Cardiac muscle cell (in vitro differentiated cells and primary cell): ENCODE data around the gene ENO3. TPM values are rescaled to one million over a fixed set of nuclear protein-coding genes. Genes with fewer than 3 reads are reported as not detected.

Experiments used
- DNase-seq, 2 donors: peaks; one replicate each; pipeline versions ENCODE4 v3.0.0 to v3.0.0-alpha.2; 2010 to 2017; ENCODE audit warnings: low read depth in 1 of 2, low spot score in 1 of 2
- H3K27ac ChIP-seq: fragments of 200-600 bp; sonication (generic); 2 replicates; pipeline ENCODE4 v1.5.1; 2016
- H3K27me3 ChIP-seq: fragments of 200-600 bp; sonication (generic); 2 replicates; pipeline ENCODE4 v1.6.0; 2016; ENCODE audit warnings: control low read depth
- H3K36me3 ChIP-seq: fragments of 200-600 bp; sonication (generic); 2 replicates; pipeline ENCODE4 v1.5.1; 2016; ENCODE audit warnings: control low read depth
- H3K4me1 ChIP-seq: fragments of 200-600 bp; sonication (generic); 2 replicates; pipeline ENCODE4 v1.8.1; 2017; ENCODE audit warnings: low read depth, mild to moderate bottlenecking, mixed run types
- H3K4me3 ChIP-seq: fragments of 200-600 bp; sonication (generic); 2 replicates; pipeline ENCODE4 v1.5.1; 2016; ENCODE audit warnings: mild to moderate bottlenecking
- H3K9me3 ChIP-seq: fragments of 200-600 bp; sonication (generic); 2 replicates; pipeline ENCODE4 v1.5.1; 2017; ENCODE audit warnings: low read depth, mild to moderate bottlenecking, control low read depth
- polyA plus RNA-seq: library from polyadenylated mRNA; unstranded; fragments of >200 nt; fragmentation: Nextera tagmentation; extraction: Ambion mirVana; gene quantifications from 2 replicates; pipeline ENCODE4 v1.2.1, GENCODE V29; 2016
- total RNA-seq: library from RNA; depleted of rRNA; stranded (reverse); fragments of >200 nt; gene quantifications from 2 replicates; pipeline ENCODE4 v1.2.3, GENCODE V29; 2016
- TF ChIP-seq, protein P1 (sequence below): IDR thresholded peaks from 2 replicates; pipeline ENCODE4 v1.5.1; 2012; ENCODE audit warnings: low read depth, mild to moderate bottlenecking, low read length

Gene ENO3
- total and polyA plus RNA-seq, 2 experiments from 2014 or later, result 595 to 1,853 TPM

GRCh38 chr17:4970273-4970672, 19.4 kb downstream of the ENO3 start:
- Histone ChIP-seq H3K4me3 (no peak overlapping the region), H3K27ac (peak overlapping the region; percentile 96), H3K36me3 (no peaks in the 10 kb centered on the region), H3K27me3 (no peaks in the 10 kb centered on the region), H3K9me3 (no peaks in the 10 kb centered on the region), H3K4me1 (peaks cover 24% of the 10 kb centered on the region)
- DNase-seq, result no peak
- TF ChIP-seq, protein P1, sequence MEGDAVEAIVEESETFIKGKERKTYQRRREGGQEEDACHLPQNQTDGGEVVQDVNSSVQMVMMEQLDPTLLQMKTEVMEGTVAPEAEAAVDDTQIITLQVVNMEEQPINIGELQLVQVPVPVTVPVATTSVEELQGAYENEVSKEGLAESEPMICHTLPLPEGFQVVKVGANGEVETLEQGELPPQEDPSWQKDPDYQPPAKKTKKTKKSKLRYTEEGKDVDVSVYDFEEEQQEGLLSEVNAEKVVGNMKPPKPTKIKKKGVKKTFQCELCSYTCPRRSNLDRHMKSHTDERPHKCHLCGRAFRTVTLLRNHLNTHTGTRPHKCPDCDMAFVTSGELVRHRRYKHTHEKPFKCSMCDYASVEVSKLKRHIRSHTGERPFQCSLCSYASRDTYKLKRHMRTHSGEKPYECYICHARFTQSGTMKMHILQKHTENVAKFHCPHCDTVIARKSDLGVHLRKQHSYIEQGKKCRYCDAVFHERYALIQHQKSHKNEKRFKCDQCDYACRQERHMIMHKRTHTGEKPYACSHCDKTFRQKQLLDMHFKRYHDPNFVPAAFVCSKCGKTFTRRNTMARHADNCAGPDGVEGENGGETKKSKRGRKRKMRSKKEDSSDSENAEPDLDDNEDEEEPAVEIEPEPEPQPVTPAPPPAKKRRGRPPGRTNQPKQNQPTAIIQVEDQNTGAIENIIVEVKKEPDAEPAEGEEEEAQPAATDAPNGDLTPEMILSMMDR, result no peak

DNA sequence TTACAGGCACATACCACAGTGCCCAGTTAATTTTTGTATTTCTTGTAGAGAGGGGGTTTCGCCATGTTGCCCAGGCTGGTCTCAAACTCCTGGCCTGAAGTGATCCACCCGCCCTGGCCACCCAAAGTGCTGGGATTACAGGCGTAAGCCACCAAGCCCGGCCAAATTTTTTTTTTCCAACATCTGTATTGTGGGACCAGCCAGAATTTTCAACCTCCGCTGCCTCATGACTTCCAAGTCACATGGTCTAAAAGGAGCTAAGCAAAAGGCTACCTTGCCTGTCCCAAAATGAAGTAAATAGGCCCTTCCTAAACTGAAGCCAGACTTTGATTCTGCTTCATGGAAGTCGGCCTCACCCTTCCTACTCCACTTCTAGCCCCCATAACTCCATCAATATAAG, 20.9 kb downstream of the ENO3 start:
- Histone ChIP-seq H3K4me1 (peaks cover 24% of the 10 kb centered on the region), H3K27me3 (no peaks in the 10 kb centered on the region), H3K4me3 (no peak overlapping the region), H3K27ac (no peak overlapping the region), H3K9me3 (no peaks in the 10 kb centered on the region), H3K36me3 (peaks cover 1% of the 10 kb centered on the region)
- DNase-seq, result no peak
- TF ChIP-seq, protein P1, result no peak

DNA sequence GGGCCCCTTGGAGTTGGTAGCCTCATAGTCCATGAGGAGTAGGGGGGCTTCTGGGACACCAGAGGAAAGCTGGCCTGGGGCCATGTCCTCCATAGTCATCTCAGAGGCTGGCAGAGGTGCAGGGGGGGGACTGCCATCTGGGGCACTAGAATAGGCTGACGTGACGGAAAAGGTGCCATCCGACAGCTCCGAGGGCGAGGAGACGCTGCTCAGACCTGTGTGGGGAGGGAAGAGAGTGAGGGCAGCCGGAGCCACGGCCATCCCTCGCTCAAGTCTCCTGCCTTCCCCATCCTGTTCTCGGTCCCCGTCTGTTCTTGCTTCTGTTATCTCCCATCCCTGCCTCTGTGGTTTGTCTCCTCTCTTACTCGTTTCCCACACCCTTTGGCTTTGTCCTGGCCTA, 21.4 kb downstream of the ENO3 start:
- Histone ChIP-seq H3K36me3 (peaks cover 6% of the 10 kb centered on the region), H3K4me1 (peaks cover 24% of the 10 kb centered on the region), H3K27me3 (no peaks in the 10 kb centered on the region), H3K4me3 (no peak overlapping the region), H3K27ac (no peak overlapping the region), H3K9me3 (no peaks in the 10 kb centered on the region)
- no peak for DNase-seq
- TF ChIP-seq, protein P1, result no peak

- TF ChIP-seq, protein P1, result no peak
Measured at GRCh38 chr17:4972752-4973151, 21.8 kb downstream of the ENO3 start.

GRCh38 chr17:4973256-4974114, 22.6 kb downstream of the ENO3 start:
- Histone ChIP-seq H3K27ac (no peak overlapping the region), H3K9me3 (no peaks in the 10 kb centered on the region), H3K36me3 (peaks cover 6% of the 10 kb centered on the region), H3K4me3 (no peak overlapping the region), H3K27me3 (no peaks in the 10 kb centered on the region), H3K4me1 (peaks cover 24% of the 10 kb centered on the region)
- TF ChIP-seq, protein P1, result no peak
- DNase-seq, result no peak

More at GRCh38 chr17:4972752-4973151, 21.8 kb downstream of the ENO3 start:
- peaks cover 24% of the 10 kb centered on the region for H3K4me1 ChIP-seq
- no peaks in the 10 kb centered on the region for H3K9me3 ChIP-seq
- no peak overlapping the region for H3K4me3 ChIP-seq
- no peak overlapping the region for H3K27ac ChIP-seq
- H3K36me3 ChIP-seq, result peaks cover 6% of the 10 kb centered on the region
- H3K27me3 ChIP-seq, result no peaks in the 10 kb centered on the region
- DNase-seq, result no peak
